K562 (cell line): ENCODE results near the gene COL20A1. TPM values are rescaled to one million over a fixed set of nuclear protein-coding genes. Genes with fewer than 3 reads are reported as not detected.

Source experiments
- ATAC-seq: fragments of 200-7000 bp; cut with Tn5 transposase; 3 replicates; pipeline ENCODE4 v1.9.1; 2020; ENCODE audit warnings: moderate library complexity
- BruUV-seq: library from RNA; stranded (reverse); fragments of 400-500 nt; replicated peaks from 2 replicates; lab custom pipeline; 2021; lab: Mats Ljungman, UMichigan
- CTCF ChIA-PET: fragments of 300-600 bp; formaldehyde crosslinking; extraction: SDS; loops from one replicate; lab custom pipeline; 2021; ENCODE audit warnings: low intra/inter-chr PET ratio; lab: Yijun Ruan, JAX
- POLR2A ChIA-PET: fragments of 300-600, 350-650 bp; sonication (Branson Sonifier 250); formaldehyde crosslinking; extraction: SDS; loops from one replicate; lab custom pipeline; 2021; ENCODE audit warnings: antibody characterized with exemption, inconsistent platforms; lab: Yijun Ruan, JAX
- DNase-seq, 4 experiments: peaks; one replicate each; pipeline versions ENCODE4 v3.0.0 to v3.0.0-alpha.2; 2011 to 2018; ENCODE audit warnings: low spot score in 3 of 4, mixed read lengths in 3 of 4; ENCODE audit errors: extremely low read depth in 1 of 4
- FAIRE-seq: peaks from 2 replicates; lab custom pipeline; 2011; peaks lifted over from hg19 to GRCh38; lab: Jason Lieb, UNC
- H2AFZ ChIP-seq: 2 replicates; pipeline ENCODE4 v1.6.0; 2011; ENCODE audit warnings: low read depth, low read length, control low read depth, inconsistent platforms
- H3K27ac ChIP-seq: fragments of 200-600 bp; 3 replicates; pipeline ENCODE4 v1.8.0; 2011; ENCODE audit warnings: low read depth, mild to moderate bottlenecking, control low read depth, inconsistent platforms, low read length, moderate library complexity, mixed read lengths; ENCODE audit errors: extremely low read depth
- H3K27me3 ChIP-seq, 2 experiments: fragments of 300-600 bp in 1 of 2; 2 replicates in 1 of 2; 3 replicates in 1 of 2; pipeline versions ENCODE4 v1.6.0 to v1.8.0; 2011; ENCODE audit warnings: inconsistent platforms in 2 of 2, low read length in 2 of 2, mild to moderate bottlenecking in 1 of 2, mixed read lengths in 1 of 2, moderate library complexity in 1 of 2; ENCODE audit not compliant: control insufficient read depth in 2 of 2, insufficient read depth in 2 of 2
- H3K36me3 ChIP-seq: fragments of 300-600 bp; 3 replicates; pipeline ENCODE4 v1.8.0; 2011; ENCODE audit warnings: mild to moderate bottlenecking, low read length, inconsistent platforms; ENCODE audit not compliant: control insufficient read depth, insufficient read depth
- H3K4me1 ChIP-seq, 2 experiments: fragments of 200-600 bp in 1 of 2; replicated peaks in 1 of 2; 2 replicates in 1 of 2; 3 replicates in 1 of 2; pipeline versions ENCODE4 v1.5.1 to v1.8.0; 2011; ENCODE audit warnings: inconsistent platforms in 2 of 2, low read length in 2 of 2, mild to moderate bottlenecking in 1 of 2, mixed read lengths in 1 of 2, moderate library complexity in 1 of 2; ENCODE audit not compliant: control insufficient read depth in 2 of 2, insufficient read depth in 2 of 2
- H3K4me2 ChIP-seq: 2 replicates; pipeline ENCODE4 v1.6.1; 2011; ENCODE audit warnings: low read length, control low read depth, inconsistent platforms, mixed read lengths; ENCODE audit not compliant: insufficient read depth
- H3K4me3 ChIP-seq: fragments of 200-600 bp; sonication (generic), shearing (Covaris generic); 2 replicates; pipeline ENCODE4 v1.5.1; 2016; ENCODE audit warnings: control low read depth, inconsistent platforms
- H3K79me2 ChIP-seq: fragments of 200-600 bp; 3 replicates; pipeline ENCODE4 v1.8.0; 2011; ENCODE audit warnings: low read length, inconsistent platforms; ENCODE audit not compliant: control insufficient read depth, insufficient read depth
- H3K9ac ChIP-seq, 2 experiments: 2 replicates each; pipeline versions ENCODE4 v1.6.0 to v1.6.1; 2011; ENCODE audit warnings: low read depth in 2 of 2, low read length in 2 of 2, control low read depth in 1 of 2, inconsistent platforms in 1 of 2, mild to moderate bottlenecking in 1 of 2, mixed read lengths in 1 of 2; ENCODE audit not compliant: insufficient read depth in 1 of 2
- H3K9me1 ChIP-seq: one replicate; pipeline ENCODE4 v1.6.0; 2011; ENCODE audit warnings: inconsistent platforms, mild to moderate bottlenecking, low read length, moderate library complexity; ENCODE audit not compliant: control insufficient read depth, insufficient read depth
- H3K9me3 ChIP-seq: replicated peaks from 2 replicates; pipeline ENCODE4 v1.5.1; 2011; ENCODE audit warnings: low read depth, low read length, inconsistent platforms; ENCODE audit not compliant: control insufficient read depth, insufficient read depth
- H4K20me1 ChIP-seq: replicated peaks from 2 replicates; pipeline ENCODE4 v1.6.1; 2011; ENCODE audit warnings: low read length, inconsistent platforms, mixed read lengths; ENCODE audit not compliant: control insufficient read depth, insufficient read depth
- CTBP1 ChIP-seq: fragments of 450-650 bp; IDR thresholded peaks from 2 replicates; pipeline ENCODE4 v1.6.1; 2016; ENCODE audit warnings: borderline replicate concordance
- MCM5 ChIP-seq: fragments of 450-650 bp; IDR thresholded peaks from 2 replicates; pipeline ENCODE4 v1.6.1; 2016; ENCODE audit warnings: low read depth
- MLX ChIP-seq, 2 experiments: fragments of 450-650 bp in 1 of 2; sonication (generic) in 1 of 2; formaldehyde crosslinking; conservative IDR thresholded peaks; 2 replicates each; pipeline versions ENCODE4 v1.4.0 to v1.8.1; 2020 to 2022; ENCODE audit warnings: mild to moderate bottlenecking in 1 of 2, missing genetic modification reagents in 1 of 2
- PCBP2 ChIP-seq: fragments of 200-400 bp; formaldehyde crosslinking; IDR thresholded peaks from 2 replicates; pipeline ENCODE4 v1.6.1; 2018; ENCODE audit warnings: low read length, low read depth, mild to moderate bottlenecking, moderate library complexity; ENCODE audit not compliant: poor library complexity, severe bottlenecking
- RBM39 ChIP-seq: fragments of 200-400 bp; formaldehyde crosslinking; optimal IDR thresholded peaks from 2 replicates; pipeline ENCODE3; 2018; ENCODE audit warnings: low read depth, low read length
- ZNF57 ChIP-seq: fragments of 450-650 bp; formaldehyde crosslinking; IDR thresholded peaks from 2 replicates; pipeline ENCODE4 v1.4.0; 2020; ENCODE audit warnings: mild to moderate bottlenecking, moderate library complexity
- ZNF592 ChIP-seq: fragments of 450-650 bp; IDR thresholded peaks from 2 replicates; pipeline ENCODE4 v1.6.1; 2017; ENCODE audit warnings: antibody characterized with exemption, mild to moderate bottlenecking
- WGBS: fragments of 100-300 bp; shearing (Covaris generic); methylation state at CpG from one replicate; pipeline ENCODE4 v1.1.6; 2016; ENCODE audit warnings: low coverage, mixed read lengths; ENCODE audit not compliant: insufficient coverage; ENCODE audit errors: missing lambda C conversion rate; 5-methylcytosine and 5-hydroxymethylcytosine counted together
- in situ Hi-C: fragments of 300-500 bp; cut with MboI; formaldehyde crosslinking; loops from 4 replicates; pipeline ENCODE4 v1.15.0; 2018; ENCODE audit warnings: inconsistent platforms, mixed read lengths
- intact Hi-C: fragments of 100-400 bp; cut with micrococcal nuclease; formaldehyde crosslinking; loops from 2 replicates; pipeline ENCODE4 v1.14.2; 2022
- polyA plus RNA-seq, 8 experiments: library from polyadenylated mRNA; depleted of rRNA in 4 of 8; stranded (reverse) in 5 of 8; unstranded in 3 of 8; fragments of >200 nt; fragmentation: Nextera tagmentation in 2 of 8; fragmentation: Illumina TruSeq in 1 of 8; extraction: Ambion mirVana in 2 of 8; extraction: Trizol in 1 of 8; gene quantifications; 2 replicates each; pipeline versions ENCODE4 v1.2.1 to v1.2.3, GENCODE V29; 2011 to 2014; ENCODE audit warnings: inconsistent platforms in 1 of 8, missing spikeins in 1 of 8
- total RNA-seq, 7 experiments: library from RNA; depleted of rRNA in 6 of 7; stranded (reverse); fragments of >200 nt in 6 of 7; fragmentation: Illumina TruSeq in 2 of 7; extraction: Trizol in 2 of 7; gene quantifications; 2 replicates each; pipeline versions ENCODE4 v1.2.1 to v1.2.3, GENCODE V29; 2011 to 2021; ENCODE audit warnings: low replicate concordance in 1 of 7

The COL20A1 gene
- total and polyA plus RNA-seq, 9 of the 15 experiments (the other 6 are each of a cell fraction or from before 2014, with no cell fraction given): not detected

GRCh38 chr20:63296531-63297299 lies 3.7 kb downstream of the COL20A1 start:
- FAIRE-seq: no peak
- Histone ChIP-seq H3K9ac (no peak overlapping the region; a peak in 1 of 4 replicates), H3K27ac (no peak overlapping the region), H3K27me3 (peaks cover 12 to 38% of the 10 kb centered on the region in 2 experiments; a peak in 4 of 5 replicates), H4K20me1 (peaks cover 15% of the 10 kb centered on the region; the same call in 1 of the 2 replicates), H3K9me1 (no peaks in the 10 kb centered on the region), H3K9me3 (no peaks in the 10 kb centered on the region), H3K4me3 (no peak overlapping the region), H2AFZ (no peak overlapping the region), H3K79me2 (no peaks in the 10 kb centered on the region), H3K4me1 (peaks cover 0 to 53% of the 10 kb centered on the region in 2 experiments; a peak in 2 of 5 replicates), H3K4me2 (no peak overlapping the region), H3K36me3 (no peaks in the 10 kb centered on the region)
- CTCF ChIA-PET: no interaction called here
- TF ChIP-seq ZNF592: no peak
- no peak for TF ChIP-seq ZNF57 (CRISPR knock-in tag)
- no peak for TF ChIP-seq CTBP1
- TF ChIP-seq MLX (CRISPR knock-in tag; conservative IDR thresholded peaks at IDR 0.05): no peak
- TF ChIP-seq MCM5: no peak
- TF ChIP-seq PCBP2: no peak
- no peak for TF ChIP-seq RBM39
- POLR2A ChIA-PET: interaction anchor here (0.6 to 1.0 kb wide), 4 partner anchors 9 to 696 kb away, joined by 3 to 5 read pairs (median 4); no protein-coding TSS in a partner anchor
- DNase-seq: no peak
- BruUV-seq: no TSS peak
- in situ Hi-C loops: no loop called here
- no peak for ATAC-seq
- WGBS: 1% methylated on average over 16 of the region's 18 CpGs
- intact Hi-C loops: no loop called here
